Heart right ventricle (tissue), 16 donors: Measurements from ENCODE around the gene FARP1. TPM values are rescaled to one million over a fixed set of nuclear protein-coding genes. Genes with fewer than 3 reads are reported as not detected.

ENCODE experiments used
- ATAC-seq, 8 donors: fragments of 200-7000 bp; cut with Tn5 transposase; one replicate each; pipeline ENCODE4 v1.9.1; 2020; ENCODE audit warnings: mild to moderate bottlenecking in 8 of 8, moderate library complexity in 8 of 8, moderate number of reproducible peaks in 1 of 8
- DNase-seq, 2 donors: peaks; one replicate each; pipeline ENCODE4 v3.0.0-alpha.2; 2020
- H3K27ac ChIP-seq, 10 donors: fragments of 200-600 bp; sonication (generic) in 2 of 10; one replicate each; pipeline versions ENCODE4 v1.5.0 to v1.8.0; 2020 to 2022; ENCODE audit warnings: mild to moderate bottlenecking in 3 of 10
- H3K27me3 ChIP-seq, 7 donors: fragments of 200-600 bp; one replicate each; pipeline ENCODE4 v1.8.0; 2021 to 2022; ENCODE audit warnings: mild to moderate bottlenecking in 2 of 7
- H3K36me3 ChIP-seq, 9 donors: fragments of 200-600 bp; sonication (generic) in 1 of 9; one replicate each; pipeline versions ENCODE4 v1.5.0 to v1.8.0; 2020 to 2022; ENCODE audit warnings: mild to moderate bottlenecking in 2 of 9
- H3K4me1 ChIP-seq, 9 donors: fragments of 200-600 bp; sonication (generic) in 1 of 9; one replicate each; pipeline versions ENCODE4 v1.5.0 to v1.8.0; 2020 to 2022; ENCODE audit warnings: mild to moderate bottlenecking in 4 of 9
- H3K4me3 ChIP-seq, 10 donors: fragments of 200-600 bp; sonication (generic) in 2 of 10; one replicate each; pipeline versions ENCODE4 v1.5.0 to v1.8.0; 2020 to 2022; ENCODE audit warnings: mild to moderate bottlenecking in 7 of 10, moderate library complexity in 2 of 10
- H3K9me3 ChIP-seq, 11 donors: fragments of 200-600 bp in 10 of 11; sonication (generic) in 2 of 11; one replicate each; pipeline versions ENCODE4 v1.5.0 to v1.8.0; 2013 to 2022; ENCODE audit warnings: mild to moderate bottlenecking in 2 of 11, control low read depth in 1 of 11, moderate library complexity in 1 of 11
- CTCF ChIP-seq, 9 donors: fragments of 200-600 bp; sonication (generic) in 2 of 9; IDR thresholded peaks; one replicate each; pipeline versions ENCODE4 v1.5.0 to v1.8.0; 2021 to 2022; ENCODE audit warnings: antibody characterized with exemption in 9 of 9, mild to moderate bottlenecking in 5 of 9, moderate library complexity in 1 of 9
- WGBS, 2 donors: extraction: QIAGEN DNeasy Blood & Tissue Kit; methylation state at CpG; one replicate each; pipeline ENCODE4 v1.1.7; 2013; ENCODE audit warnings: inconsistent platforms in 1 of 2; 5-methylcytosine and 5-hydroxymethylcytosine counted together
- intact Hi-C, 10 donors: fragments of 100-400 bp; cut with DNase I; formaldehyde crosslinking; loops; one replicate each; pipeline versions ENCODE4 v1.11.1 to v1.14.2; 2022
- polyA plus RNA-seq, 2 donors: library from polyadenylated mRNA; stranded (reverse); fragments of 200-250 nt; gene quantifications; one replicate each; pipeline ENCODE4 v1.2.3, GENCODE V29; 2013
- total RNA-seq, 10 donors: library from RNA; stranded (reverse); fragmentation: NEBNext Ultra II Directional in 3 of 10; extraction: Animal tissue kit (Norgen Biotek cat#: 25700) in 3 of 10; gene quantifications; one replicate each; pipeline versions ENCODE4 v1.2.1 to v1.2.4, GENCODE V29; 2021 to 2023
- donor health status: Arrhythmogenic right ventricular cardiomyopathy.
- donor health status: ischemic (EF 13 %, LVEDD 7.1; RV severe dilation, severe dysfunction).
- donor health status: healthy with polysubstance abuse.
- donor health status: DM: no; HTN: yes; CAD: no.
- donor health status: DM: no; HTN: no; CAD: no.
- donor health status: ischemic (EF 25% LVEDD 6.9; RV normal size, moderate dysfunction).
- donor health status: ischemic (EF 25% LVEDD 5.7; RV mildly dilated, moderate dysfunction).
- donor health status: healthy.
- donor health status: DM: yes; HTN: yes; CAD: no.
- donor health status: Ischemic cardiomyopathy.
- donor health status: ischemic (EF 35%, LVEDD 5.7; RV mildly dilated, moderate dysfunction).
- donor health status: nonischemic (EF 11% LVEDD 7.7; RV severe dilation, severe dysfunction).
- donor health status: DM: yes; HTN: yes; CAD: no.
- donor health status: PGD.
- donor health status: ischemic (EF 29% LVEDD 5.4; RV normal size, mild dysfunction).
- donor health status: nonischemic (EF 23%, LVEDD 6.1; RV moderate dilation, normal function).

FARP1 gene
- total and polyA plus RNA-seq, 12 donors: 6.9 to 72.9 (median 17.1) TPM

GRCh38 chr13:98252931-98253470 lies 110.1 kb downstream of the FARP1 start:
- Histone ChIP-seq H3K4me3 (no peak overlapping the region), H3K4me1 (peaks cover 0 to 22% (median 6%) of the 10 kb centered on the region in 9 donors), H3K36me3 (no peaks in the 10 kb centered on the region), H3K9me3 (no peaks in the 10 kb centered on the region), H3K27ac (peak overlapping the region in 1 of 10 donors; percentile 31), H3K27me3 (no peaks in the 10 kb centered on the region)
- ATAC-seq: peak in 3 of 8 donors; percentile 29 to 44 (median 37)
- 51 to 61% methylated on average over 7 of the region's 7 CpGs for whole genome bisulfite sequencing, 2 donors
- no peak for DNase-seq
- no peak for TF ChIP-seq CTCF (IDR thresholded peaks at IDR 0.05)
- intact Hi-C loops: no loop called here

- DNase-seq (no peak), ATAC-seq (no peak)
- TF ChIP-seq CTCF (IDR thresholded peaks at IDR 0.05): no peak
- intact Hi-C loops: no loop called here
- Histone ChIP-seq H3K4me1 (peaks cover 0 to 22% (median 6%) of the 10 kb centered on the region in 9 donors), H3K9me3 (no peaks in the 10 kb centered on the region), H3K36me3 (no peaks in the 10 kb centered on the region), H3K27ac (no peak overlapping the region), H3K27me3 (no peaks in the 10 kb centered on the region), H3K4me3 (no peak overlapping the region)
- 51 to 59% methylated on average over 7 of the region's 7 CpGs for WGBS, 2 donors
These were observed 110.6 kb downstream of the FARP1 start for GRCh38 chr13:98253526-98253925.

GRCh38 chr13:98254513-98254912 lies 111.6 kb downstream of the FARP1 start:
- no peak for DNase-seq
- no peak for TF ChIP-seq CTCF (IDR thresholded peaks at IDR 0.05)
- Histone ChIP-seq H3K27ac (no peak overlapping the region), H3K36me3 (no peaks in the 10 kb centered on the region), H3K27me3 (no peaks in the 10 kb centered on the region), H3K9me3 (no peaks in the 10 kb centered on the region), H3K4me1 (peaks cover 0 to 22% (median 6%) of the 10 kb centered on the region in 9 donors), H3K4me3 (no peak overlapping the region)
- intact Hi-C loops: no loop called here
- 97 to 99% methylated on average over 2 of the region's 2 CpGs for WGBS, 2 donors
- ATAC-seq: no peak

- DNase-seq (no peak), ATAC-seq (no peak)
- H3K9me3 ChIP-seq: no peaks in the 10 kb centered on the region
- H3K4me1 ChIP-seq: peaks cover 0 to 20% (median 5%) of the 10 kb centered on the region in 9 donors
- no peaks in the 10 kb centered on the region for H3K36me3 ChIP-seq
- 92 to 97% methylated on average over 4 of the region's 4 CpGs for WGBS, 2 donors
- H3K4me3 ChIP-seq: no peak overlapping the region
- no peak for TF ChIP-seq CTCF (IDR thresholded peaks at IDR 0.05)
- H3K27me3 ChIP-seq: no peaks in the 10 kb centered on the region
- intact Hi-C loops: no loop called here
- H3K27ac ChIP-seq: no peak overlapping the region
These were observed 115.3 kb downstream of the FARP1 start for GRCh38 chr13:98258226-98258625.
